ENCODE results near the gene DNM3. TPM values are rescaled to one million over a fixed set of nuclear protein-coding genes. Genes with fewer than 3 reads are reported as not detected.

DNM3 gene
- total and polyA plus RNA-seq, 9 of the 15 experiments (the other 6 are each of a cell fraction or from before 2014, with no cell fraction given), result 0.08 to 0.36 (median 0.22) TPM; not detected in 1

GRCh38 chr1:172246521-172247390 lies 405.5 kb downstream of the DNM3 start:
- TF ChIP-seq CCNT2 (IDR thresholded peaks at IDR 0.05; ENCODE audit: borderline replicate concordance, extremely low read depth, insufficient read length, low read depth, low read length), result no peak
- TF ChIP-seq ZNF57 (CRISPR knock-in tag; IDR thresholded peaks at IDR 0.05), result no peak
- TF ChIP-seq CEBPG (CRISPR knock-in tag; IDR thresholded peaks at IDR 0.05), result no peak
- TF ChIP-seq CEBPG (tag; conservative IDR thresholded peaks at IDR 0.05 in 1 of 2, IDR thresholded peaks at IDR 0.05 in 1 of 2), result no peak
- TF ChIP-seq ZFX (CRISPR knock-in tag; IDR thresholded peaks at IDR 0.05), result no peak
- no peak for TF ChIP-seq KLF16 (IDR thresholded peaks at IDR 0.05)
- no peak for TF ChIP-seq MXI1 (IDR thresholded peaks at IDR 0.05; ENCODE audit: low read depth, low read length)
- no peak for TF ChIP-seq ZKSCAN3 (CRISPR knock-in tag; IDR thresholded peaks at IDR 0.05)
- TF ChIP-seq RBM34 (IDR thresholded peaks at IDR 0.05; ENCODE audit: borderline replicate concordance, insufficient read depth, low read length), result no peak
- TF ChIP-seq ZNF133 (CRISPR knock-in tag; IDR thresholded peaks at IDR 0.05), result no peak
- no peak for TF ChIP-seq JUNB (CRISPR knock-in tag; conservative IDR thresholded peaks at IDR 0.05)
- TF ChIP-seq HDAC6 (IDR thresholded peaks at IDR 0.05; ENCODE audit: low read depth, low read length), result no peak
- no peak for TF ChIP-seq BRD4 (IDR thresholded peaks at IDR 0.05)
- ATAC-seq, result no peak
- in situ Hi-C loops (cut with MboI), result no loop called here
- H3K9me1 ChIP-seq (ENCODE audit: control insufficient read depth, insufficient read depth, low read length), result no peaks in the 10 kb centered on the region
- no peaks in the 10 kb centered on the region for H3K4me1 ChIP-seq (replicated peaks in 1 of 2; ENCODE audit: control insufficient read depth in 2 of 2, insufficient read depth in 2 of 2, low read length in 2 of 2)
- no peaks in the 10 kb centered on the region for H3K36me3 ChIP-seq (ENCODE audit: control insufficient read depth, insufficient read depth, low read length)
- BruUV-seq (replicated peaks), result no TSS peak
- no peaks in the 10 kb centered on the region for H4K20me1 ChIP-seq (replicated peaks; ENCODE audit: control insufficient read depth, insufficient read depth, low read length)
- WGBS (ENCODE audit: insufficient coverage, low coverage, missing lambda C conversion rate), result 3% methylated on average over 8 of the region's 8 CpGs
- no peak for FAIRE-seq
- DNase-seq (ENCODE audit: extremely low read depth in 1 of 4, low spot score in 3 of 4), result no peak
- H3K9ac ChIP-seq (ENCODE audit: insufficient read depth in 1 of 2, low read depth in 2 of 2, low read length in 2 of 2), result no peak overlapping the region
- H3K79me2 ChIP-seq (ENCODE audit: control insufficient read depth, insufficient read depth, low read length), result no peaks in the 10 kb centered on the region
- H3K27ac ChIP-seq (ENCODE audit: extremely low read depth, low read depth, low read length), result no peak overlapping the region
- no peak overlapping the region for H3K4me3 ChIP-seq
- ChIA-PET POLR2A (no interaction called here), CTCF (ENCODE audit: low intra/inter-chr PET ratio) (interaction anchor here (0.7 kb wide), 1 partner anchor 620 kb away, joined by 3 read pairs; no protein-coding TSS in a partner anchor)
- intact Hi-C loops (cut with micrococcal nuclease), result no loop called here
- no peaks in the 10 kb centered on the region for H3K9me3 ChIP-seq (replicated peaks; ENCODE audit: control insufficient read depth, insufficient read depth, low read depth, low read length)
- no peaks in the 10 kb centered on the region for H3K27me3 ChIP-seq (ENCODE audit: control insufficient read depth in 2 of 2, insufficient read depth in 2 of 2, low read length in 2 of 2)
- no peak overlapping the region for H2AFZ ChIP-seq (ENCODE audit: low read depth, low read length)
- H3K4me2 ChIP-seq (ENCODE audit: insufficient read depth, low read length), result no peak overlapping the region
